ENCODE results near the gene LZTS2. TPM values are rescaled to one million over a fixed set of nuclear protein-coding genes. Genes with fewer than 3 reads are reported as not detected.

The LZTS2 gene
- total and polyA plus RNA-seq, 2 of the 8 experiments (the other 6 are each of a cell fraction or from before 2014, with no cell fraction given): 75.7 to 99.5 TPM

DNA sequence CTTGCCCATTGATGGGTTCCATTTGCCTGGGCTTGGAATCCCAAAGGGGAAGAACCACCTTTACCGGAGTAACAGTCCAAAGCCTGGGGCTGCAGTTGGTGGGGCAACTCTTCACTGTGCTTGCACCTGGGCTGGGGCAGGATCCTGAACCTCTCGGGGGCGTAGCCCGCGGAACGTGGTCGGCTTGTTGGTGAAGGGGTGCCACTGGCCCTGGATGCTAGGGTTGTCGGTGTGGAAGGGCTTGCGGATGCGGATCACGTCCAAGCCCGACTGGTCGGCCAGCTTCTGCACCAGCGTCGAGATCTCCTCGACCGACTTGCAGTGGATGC lies 13.0 kb upstream of the LZTS2 start:
- no peak overlapping the region for H2BK20ac ChIP-seq (ENCODE audit: low read length)
- peaks cover 15% of the 10 kb centered on the region for H3K79me1 ChIP-seq (ENCODE audit: low read depth, low read length)
- CTCF ChIA-PET (ENCODE audit: partially characterized antibody): interaction anchor here (0.6 to 26.8 kb wide), 9 partner anchors 8 to 286 kb away, joined by 3 to 464 read pairs (median 4); partner anchors contain the start of gene SEMA4G
- no peak overlapping the region for H2BK120ac ChIP-seq (replicated peaks; ENCODE audit: low read depth, low read length)
- H3K79me2 ChIP-seq (ENCODE audit: control insufficient read depth in 1 of 2, insufficient read depth in 2 of 2, low read length in 2 of 2): peaks cover 17 to 51% of the 10 kb centered on the region in 2 experiments
- no peak overlapping the region for H3K14ac ChIP-seq (ENCODE audit: insufficient read length)
- no peak overlapping the region for H3K27ac ChIP-seq (ENCODE audit: low read depth, low read length)
- H3K56ac ChIP-seq (replicated peaks; ENCODE audit: insufficient read length, low read depth, low read length): peak overlapping the region; percentile 23
- H2AK5ac ChIP-seq (ENCODE audit: low read depth, low read length): no peak overlapping the region
- H3K23me2 ChIP-seq (ENCODE audit: low read depth, low read length): peaks cover 9% of the 10 kb centered on the region; the same call in 1 of the 2 replicates
- H2BK5ac ChIP-seq (ENCODE audit: low read depth, low read length): peak overlapping the region; percentile 96
- peaks cover 7 to 18% of the 10 kb centered on the region in 2 experiments for H4K20me1 ChIP-seq (replicated peaks in 1 of 2; ENCODE audit: control insufficient read depth in 1 of 2, insufficient read depth in 2 of 2, low read length in 2 of 2)
- FAIRE-seq: no peak
- no peak overlapping the region for H3K23ac ChIP-seq (ENCODE audit: insufficient read length)
- no peak overlapping the region for H4K91ac ChIP-seq (replicated peaks; ENCODE audit: insufficient read length, low read length)
- DNase-seq (ENCODE audit: low read depth in 1 of 2, low spot score in 2 of 2): no peak
- H3K4me3 ChIP-seq (ENCODE audit: extremely low read depth in 1 of 4, insufficient read depth in 2 of 4, low read depth in 3 of 4, low read length in 4 of 4): peak overlapping the region; percentile 68 to 92 (median 80)
- POLR2A ChIA-PET (ENCODE audit: partially characterized antibody): interaction anchor here (1.0 to 4.4 kb wide), 9 partner anchors 10 to 425 kb away, joined by 3 to 34 read pairs (median 4); partner anchors contain the start of gene LZTS2
- H3K4me1 ChIP-seq (replicated peaks in 1 of 4; ENCODE audit: control insufficient read depth in 3 of 4, insufficient read depth in 4 of 4, low read length in 3 of 4): peaks cover 0 to 12% (median 5%) of the 10 kb centered on the region in 4 experiments; a peak in 4 of 7 replicates
- peaks cover 14 to 33% (median 26%) of the 10 kb centered on the region in 4 experiments for H3K36me3 ChIP-seq (ENCODE audit: control insufficient read depth in 2 of 4, insufficient read depth in 4 of 4, low read length in 3 of 4)
- H4K8ac ChIP-seq (ENCODE audit: extremely low read depth, insufficient read depth, low read length): peak overlapping the region; percentile 97; the same call in 1 of the 2 replicates
- H3K9me3 ChIP-seq (ENCODE audit: insufficient read depth in 2 of 2, low read depth in 1 of 2, low read length in 1 of 2): no peaks in the 10 kb centered on the region
- H3K9ac ChIP-seq (replicated peaks in 1 of 4; ENCODE audit: extremely low read depth in 1 of 4, low read depth in 3 of 4, low read length in 3 of 4): peak overlapping the region; percentile 43 to 83 (median 75); a peak in 6 of 7 replicates
- 24% methylated on average over 17 of the region's 17 CpGs; no CpG with 5 or more reads in 1 of the 2 experiments for WGBS, 2 experiments (ENCODE audit: extremely low coverage in 1 of 2, insufficient coverage in 1 of 2, insufficient read length in 1 of 2, insufficient replicate concordance in 2 of 2, low coverage in 1 of 2, low lambda C conversion rate in 2 of 2, missing lambda C conversion rate in 1 of 2)
- H2BK12ac ChIP-seq (ENCODE audit: low read depth, low read length): no peak overlapping the region
- peak overlapping the region; percentile 85 to 98 for H3K4me2 ChIP-seq (ENCODE audit: insufficient read depth in 1 of 2, low read depth in 2 of 2, low read length in 2 of 2)
- no peak overlapping the region for H3K4ac ChIP-seq (replicated peaks; ENCODE audit: insufficient read length, low read depth, low read length)
- H2AFZ ChIP-seq (ENCODE audit: low read length): no peak overlapping the region; the same call in 1 of the 2 replicates
- H3K18ac ChIP-seq (ENCODE audit: extremely low read depth, low read length): no peak overlapping the region
- H4K5ac ChIP-seq (ENCODE audit: insufficient read length, low read depth, low read length): no peak overlapping the region
- no peak overlapping the region for H2BK15ac ChIP-seq (ENCODE audit: low read length)
- H3K27me3 ChIP-seq (replicated peaks in 1 of 4; ENCODE audit: control insufficient read depth in 3 of 4, extremely low read depth in 1 of 4, insufficient read depth in 3 of 4, low read length in 3 of 4): no peaks in the 10 kb centered on the region
- no peak for TF ChIP-seq RBBP5 (IDR thresholded peaks at IDR 0.05; ENCODE audit: borderline replicate concordance, low read depth, low read length)
- TF ChIP-seq SAP30 (IDR thresholded peaks at IDR 0.05; ENCODE audit: insufficient read depth, insufficient replicate concordance, low read length): no peak
- TF ChIP-seq TCF12 (IDR thresholded peaks at IDR 0.05; ENCODE audit: low read depth, low read length): no peak
- TF ChIP-seq, protein P1, sequence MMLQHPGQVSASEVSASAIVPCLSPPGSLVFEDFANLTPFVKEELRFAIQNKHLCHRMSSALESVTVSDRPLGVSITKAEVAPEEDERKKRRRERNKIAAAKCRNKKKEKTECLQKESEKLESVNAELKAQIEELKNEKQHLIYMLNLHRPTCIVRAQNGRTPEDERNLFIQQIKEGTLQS (IDR thresholded peaks at IDR 0.05; ENCODE audit: insufficient read depth, low read depth, low read length): no peak
- no peak for TF ChIP-seq POU5F1 (IDR thresholded peaks at IDR 0.05; ENCODE audit: low read depth, low read length)
- TF ChIP-seq BACH1 (IDR thresholded peaks at IDR 0.05; ENCODE audit: low read length): no peak
- TF ChIP-seq CREB1 (IDR thresholded peaks at IDR 0.05): no peak
- no peak for TF ChIP-seq BRCA1 (IDR thresholded peaks at IDR 0.05; ENCODE audit: low read depth, low read length)
- TF ChIP-seq RXRA (IDR thresholded peaks at IDR 0.05; ENCODE audit: insufficient read depth, low read depth, low read length): no peak
- TF ChIP-seq KDM1A (IDR thresholded peaks at IDR 0.05; ENCODE audit: borderline replicate concordance, low read length): no peak
- no peak for TF ChIP-seq TAF7 (optimal IDR thresholded peaks at IDR 0.05; ENCODE audit: borderline replicate concordance, low read depth, low read length)
- no peak for TF ChIP-seq SUZ12 (IDR thresholded peaks at IDR 0.05; ENCODE audit: low read length)
- TF ChIP-seq CEBPB (IDR thresholded peaks at IDR 0.05; ENCODE audit: low read depth, low read length): no peak
- no peak for TF ChIP-seq CHD1 (IDR thresholded peaks at IDR 0.05; ENCODE audit: low read depth, low read length)
